Esophagus squamous epithelium (tissue), 5 donors: Measurements from ENCODE around the gene TGFB1I1. TPM values are rescaled to one million over a fixed set of nuclear protein-coding genes. Genes with fewer than 3 reads are reported as not detected.
"Not testable (repeated sequence)": the region's sequence is repeated elsewhere in the genome, so short reads cannot be mapped to it uniquely, and the experiment has no call there.

Source experiments
- DNase-seq: peaks from one replicate; lab custom pipeline; 2025; lab: John Stamatoyannopoulos, UW
- H3K27ac ChIP-seq, 4 donors: fragments of 200-600 bp; sonication (generic); one replicate each; pipeline ENCODE4 v1.5.1; 2016 to 2019; ENCODE audit warnings: mild to moderate bottlenecking in 1 of 4
- H3K27me3 ChIP-seq, 4 donors: fragments of 200-600 bp; sonication (generic); 1 replicate in 3 of 4; 2 replicates in 1 of 4; pipeline versions ENCODE4 v1.5.1 to v1.6.0; 2017 to 2021; ENCODE audit warnings: antibody characterized with exemption in 1 of 4
- H3K36me3 ChIP-seq, 3 donors: fragments of 200-600 bp; sonication (generic); one replicate each; pipeline ENCODE4 v1.5.1; 2016 to 2019
- H3K4me1 ChIP-seq, 3 donors: fragments of 200-600 bp; sonication (generic); one replicate each; pipeline ENCODE4 v1.5.1; 2017 to 2019
- H3K4me3 ChIP-seq, 4 donors: fragments of 200-600 bp; sonication (generic); 1 replicate in 3 of 4; 2 replicates in 1 of 4; pipeline ENCODE4 v1.5.1; 2016 to 2019; ENCODE audit warnings: mild to moderate bottlenecking in 2 of 4, moderate library complexity in 1 of 4
- H3K9me3 ChIP-seq, 3 donors: fragments of 200-600 bp; sonication (generic); one replicate each; pipeline ENCODE4 v1.5.1; 2016 to 2019
- POLR2A ChIP-seq, 4 donors: fragments of 450-650 bp; IDR thresholded peaks; one replicate each; pipeline ENCODE4 v1.6.1; 2017; ENCODE audit warnings: antibody characterized with exemption in 4 of 4, mild to moderate bottlenecking in 4 of 4, moderate library complexity in 3 of 4
- WGBS, 2 donors: methylation state at CpG; one replicate each; pipeline ENCODE4 v1.1.5; 2018; 5-methylcytosine and 5-hydroxymethylcytosine counted together
- intact Hi-C: fragments of 100-400 bp; cut with DNase I; formaldehyde crosslinking; loops from one replicate; pipeline ENCODE4 v1.15.0; 2022
- total RNA-seq, 4 donors: library from RNA; depleted of rRNA; stranded (reverse); fragments of >200 nt; gene quantifications; one replicate each; pipeline ENCODE4 v1.1.0, GENCODE V29; 2016
- TF ChIP-seq, protein P1 (sequence below), 6 experiments: fragments of 450-650 bp in 4 of 6; fragments of 200-600 bp in 2 of 6; sonication (generic) in 2 of 6; IDR thresholded peaks; one replicate each; pipeline ENCODE4 v1.5.1; 2016 to 2019; ENCODE audit warnings: antibody characterized with exemption in 6 of 6, mild to moderate bottlenecking in 4 of 6, moderate library complexity in 4 of 6
- donor health status: DM: yes; HTN: yes; CAD: no.

The TGFB1I1 gene
- total RNA-seq, 4 donors from 2014 or later = 7.5 to 70.6 (median 11.1) TPM

- Histone ChIP-seq H3K27me3 (no peaks in the 10 kb centered on the region), H3K4me1 (peaks cover 6 to 12% (median 7%) of the 10 kb centered on the region in 3 donors), H3K36me3 (peaks cover 0 to 64% (median 2%) of the 10 kb centered on the region in 3 donors), H3K4me3 (no peak overlapping the region), H3K9me3 (no peaks in the 10 kb centered on the region), H3K27ac (no peak overlapping the region)
- TF ChIP-seq, protein P1, sequence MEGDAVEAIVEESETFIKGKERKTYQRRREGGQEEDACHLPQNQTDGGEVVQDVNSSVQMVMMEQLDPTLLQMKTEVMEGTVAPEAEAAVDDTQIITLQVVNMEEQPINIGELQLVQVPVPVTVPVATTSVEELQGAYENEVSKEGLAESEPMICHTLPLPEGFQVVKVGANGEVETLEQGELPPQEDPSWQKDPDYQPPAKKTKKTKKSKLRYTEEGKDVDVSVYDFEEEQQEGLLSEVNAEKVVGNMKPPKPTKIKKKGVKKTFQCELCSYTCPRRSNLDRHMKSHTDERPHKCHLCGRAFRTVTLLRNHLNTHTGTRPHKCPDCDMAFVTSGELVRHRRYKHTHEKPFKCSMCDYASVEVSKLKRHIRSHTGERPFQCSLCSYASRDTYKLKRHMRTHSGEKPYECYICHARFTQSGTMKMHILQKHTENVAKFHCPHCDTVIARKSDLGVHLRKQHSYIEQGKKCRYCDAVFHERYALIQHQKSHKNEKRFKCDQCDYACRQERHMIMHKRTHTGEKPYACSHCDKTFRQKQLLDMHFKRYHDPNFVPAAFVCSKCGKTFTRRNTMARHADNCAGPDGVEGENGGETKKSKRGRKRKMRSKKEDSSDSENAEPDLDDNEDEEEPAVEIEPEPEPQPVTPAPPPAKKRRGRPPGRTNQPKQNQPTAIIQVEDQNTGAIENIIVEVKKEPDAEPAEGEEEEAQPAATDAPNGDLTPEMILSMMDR (IDR thresholded peaks at IDR 0.05) = no peak
- TF ChIP-seq POLR2A (IDR thresholded peaks at IDR 0.05) = no peak
- intact Hi-C loops = no loop called here
- no peak for DNase-seq
- WGBS, 2 donors = 84 to 85% methylated on average over 4 of the region's 4 CpGs
Measured at GRCh38 chr16:31501966-31502348, 30.0 kb downstream of the TGFB1I1 start.

- TF ChIP-seq, protein P1 (IDR thresholded peaks at IDR 0.05) = no peak
- no peak for TF ChIP-seq POLR2A (IDR thresholded peaks at IDR 0.05)
- no peak for DNase-seq
- intact Hi-C loops = no loop called here
- Histone ChIP-seq H3K36me3 (peaks cover 0 to 54% (median 0%) of the 10 kb centered on the region in 3 donors), H3K4me3 (no peak overlapping the region), H3K27me3 (no peaks in the 10 kb centered on the region), H3K9me3 (no peaks in the 10 kb centered on the region), H3K27ac (no peak overlapping the region), H3K4me1 (peaks cover 14 to 21% (median 14%) of the 10 kb centered on the region in 3 donors)
Measured at GRCh38 chr16:31502981-31503380, 31.0 kb downstream of the TGFB1I1 start.

- H3K27ac ChIP-seq = not testable (repeated sequence)
Measured at GRCh38 chr16:31503555-31503954, 31.6 kb downstream of the TGFB1I1 start.

GRCh38 chr16:31504159-31504558, 32.2 kb downstream of the TGFB1I1 start:
- Histone ChIP-seq H3K4me3 (no peak overlapping the region), H3K27me3 (no peaks in the 10 kb centered on the region), H3K4me1 (peaks cover 14 to 27% (median 18%) of the 10 kb centered on the region in 3 donors), H3K27ac (no peak overlapping the region), H3K9me3 (no peaks in the 10 kb centered on the region), H3K36me3 (peaks cover 0 to 42% (median 0%) of the 10 kb centered on the region in 3 donors)
- DNase-seq = no peak
- TF ChIP-seq, protein P1 (IDR thresholded peaks at IDR 0.05) = no peak
- 66 to 85% methylated on average over 5 to 8 of the region's 8 CpGs for WGBS, 2 donors
- intact Hi-C loops = no loop called here

More at GRCh38 chr16:31503555-31503954, 31.6 kb downstream of the TGFB1I1 start:
- Histone ChIP-seq H3K4me1 (peaks cover 14 to 21% (median 14%) of the 10 kb centered on the region in 3 donors), H3K36me3 (peaks cover 0 to 48% (median 0%) of the 10 kb centered on the region in 3 donors)
- DNase-seq, H3K27me3 ChIP-seq, intact Hi-C loops, H3K9me3 ChIP-seq, H3K4me3 ChIP-seq: not testable (repeated sequence)
- 91% methylated on average over 7 to 8 of the region's 8 CpGs for WGBS, 2 donors

DNA sequence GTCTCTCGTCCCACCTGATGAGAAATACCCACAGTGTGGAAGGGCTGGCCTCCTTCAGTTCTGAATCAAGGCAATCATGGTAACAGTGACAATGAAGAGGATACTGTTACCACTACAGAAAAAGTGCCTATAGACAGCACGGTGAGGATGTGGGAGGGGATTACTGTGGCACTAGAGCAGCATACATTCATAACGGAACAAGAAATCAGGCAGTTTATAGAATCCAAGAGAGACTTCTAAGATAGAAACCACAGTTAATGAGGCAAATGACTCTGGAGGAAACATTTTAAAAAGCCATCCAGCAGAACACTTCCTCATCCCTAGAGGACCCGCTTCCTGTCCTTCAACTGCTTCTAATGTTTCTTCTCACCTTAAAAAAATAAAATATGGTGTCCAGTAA, 33.5 kb downstream of the TGFB1I1 start:
- H3K36me3 ChIP-seq = peaks cover 0 to 29% (median 0%) of the 10 kb centered on the region in 3 donors
- H3K9me3 ChIP-seq = no peaks in the 10 kb centered on the region
- no peak overlapping the region for H3K4me3 ChIP-seq
- WGBS, 2 donors = 48 to 70% methylated on average over 4 of the region's 4 CpGs
- H3K27me3 ChIP-seq = no peaks in the 10 kb centered on the region
- no peak for DNase-seq
- peaks cover 14 to 38% (median 25%) of the 10 kb centered on the region in 3 donors for H3K4me1 ChIP-seq
- intact Hi-C loops = no loop called here
- TF ChIP-seq POLR2A (IDR thresholded peaks at IDR 0.05) = no peak
- TF ChIP-seq, protein P1 (IDR thresholded peaks at IDR 0.05) = no peak
- no peak overlapping the region for H3K27ac ChIP-seq

DNA sequence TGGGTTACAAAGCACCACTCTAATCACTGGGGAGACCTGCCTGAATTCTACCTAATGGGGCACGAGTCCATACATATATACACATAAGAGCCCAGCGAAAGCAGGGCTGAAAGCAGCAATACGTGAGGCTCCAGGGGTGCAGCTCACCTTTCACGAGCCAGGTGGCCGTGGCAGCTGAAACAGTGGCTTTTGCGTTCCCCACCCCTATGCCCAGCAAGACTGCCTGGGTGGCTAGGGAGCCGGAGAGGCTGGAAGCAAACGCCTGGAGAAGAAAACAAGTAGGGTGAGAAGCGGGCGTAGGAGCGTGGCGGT, 35.6 kb downstream of the TGFB1I1 start:
- Histone ChIP-seq H3K4me1 (peaks cover 14 to 38% (median 25%) of the 10 kb centered on the region in 3 donors), H3K4me3 (peak overlapping the region; percentile 73 to 99 (median 94)), H3K36me3 (peaks cover 0 to 25% (median 0%) of the 10 kb centered on the region in 3 donors), H3K9me3 (no peaks in the 10 kb centered on the region), H3K27ac (peak overlapping the region; percentile 91 to 97 (median 94)), H3K27me3 (no peaks in the 10 kb centered on the region)
- intact Hi-C loops = no loop called here
- TF ChIP-seq POLR2A (IDR thresholded peaks at IDR 0.05) = no peak
- TF ChIP-seq, protein P1 (IDR thresholded peaks at IDR 0.05) = no peak
- 2% methylated on average over 5 to 9 of the region's 12 CpGs for WGBS, 2 donors
- DNase-seq = no peak
